Measurements from ENCODE around the gene SORCS3.

SORCS3 gene

DNA sequence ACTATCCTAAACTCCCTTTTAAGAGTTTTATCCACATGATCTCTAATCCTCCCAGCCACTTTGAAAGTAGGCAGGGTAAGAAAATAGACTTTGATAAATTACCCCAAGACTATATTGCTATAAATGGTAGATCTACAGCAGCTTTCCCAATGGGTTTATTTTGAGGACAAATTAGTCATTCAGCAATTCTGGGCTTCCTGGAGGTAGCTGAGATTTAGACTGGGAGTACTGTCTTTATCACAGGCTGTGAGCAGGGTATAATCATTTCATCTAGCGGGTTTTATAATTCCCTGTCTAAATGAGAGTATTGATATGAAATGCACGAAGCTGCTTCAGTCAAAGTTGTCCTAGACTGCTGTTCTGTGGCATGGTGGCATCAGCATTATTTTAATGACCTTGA lies 279.4 kb downstream of the SORCS3 start:
- DNase-seq (ENCODE audit: low read depth), result no peak

DNA sequence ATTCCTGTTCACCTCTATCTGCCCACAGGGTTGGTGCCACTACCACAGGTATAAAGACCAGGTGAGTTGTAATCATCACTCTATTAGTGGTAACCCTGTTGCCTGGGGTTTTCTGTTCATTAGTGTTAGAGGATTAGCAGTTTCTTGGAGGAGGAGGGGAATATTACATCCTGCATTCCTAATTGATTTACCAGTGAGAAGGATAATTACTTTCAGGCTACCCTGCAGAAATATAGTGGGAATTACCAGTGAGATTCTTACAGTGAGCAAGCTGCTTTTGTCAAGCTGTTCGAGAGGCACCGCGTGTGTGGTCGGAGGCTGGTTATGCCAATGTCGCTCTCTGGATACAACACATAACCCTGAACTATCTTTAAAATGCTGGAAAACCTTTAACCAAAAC lies 280.7 kb downstream of the SORCS3 start:
- DNase-seq (ENCODE audit: low read depth), result no peak

DNA sequence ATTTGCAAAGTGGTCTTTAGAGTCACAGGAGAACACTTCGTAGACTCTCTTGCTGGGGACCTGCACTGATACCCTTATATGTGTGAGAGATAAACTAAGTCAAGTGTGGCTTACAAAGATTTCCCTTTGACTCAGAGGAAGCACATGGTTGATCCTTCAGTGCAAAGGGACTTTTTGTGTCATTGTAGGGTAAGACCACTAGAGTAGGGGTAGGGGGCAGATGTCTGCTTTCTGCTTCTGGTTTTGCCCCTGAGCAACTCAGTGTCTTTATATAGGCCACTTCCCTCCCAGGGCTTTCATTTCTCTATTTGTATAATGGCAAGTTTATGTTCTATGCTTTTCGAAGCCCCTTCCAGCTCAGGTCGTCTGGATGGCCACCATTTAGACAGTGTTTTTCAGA lies 281.7 kb downstream of the SORCS3 start:
- DNase-seq (ENCODE audit: low read depth), result no peak

DNA sequence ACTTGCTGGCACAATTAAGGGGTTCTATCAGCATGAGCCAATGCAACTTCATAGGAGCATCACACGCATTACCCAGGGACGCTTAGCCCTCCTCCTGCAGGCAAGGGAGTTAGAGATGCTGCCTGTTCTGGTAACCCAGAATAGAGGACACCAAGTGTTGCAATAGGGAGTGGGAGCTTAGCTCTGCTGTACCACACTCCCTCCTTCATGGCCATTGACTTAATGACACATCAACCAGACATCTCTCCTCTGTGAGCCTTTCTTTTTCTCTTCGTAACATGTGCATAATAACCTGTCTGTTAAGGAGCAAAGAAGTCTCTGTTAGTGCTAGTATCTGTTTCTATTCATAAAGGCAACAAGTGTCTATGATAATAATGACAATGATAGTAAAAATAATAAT lies 282.4 kb downstream of the SORCS3 start:
- no peak for DNase-seq (ENCODE audit: low read depth)

DNA sequence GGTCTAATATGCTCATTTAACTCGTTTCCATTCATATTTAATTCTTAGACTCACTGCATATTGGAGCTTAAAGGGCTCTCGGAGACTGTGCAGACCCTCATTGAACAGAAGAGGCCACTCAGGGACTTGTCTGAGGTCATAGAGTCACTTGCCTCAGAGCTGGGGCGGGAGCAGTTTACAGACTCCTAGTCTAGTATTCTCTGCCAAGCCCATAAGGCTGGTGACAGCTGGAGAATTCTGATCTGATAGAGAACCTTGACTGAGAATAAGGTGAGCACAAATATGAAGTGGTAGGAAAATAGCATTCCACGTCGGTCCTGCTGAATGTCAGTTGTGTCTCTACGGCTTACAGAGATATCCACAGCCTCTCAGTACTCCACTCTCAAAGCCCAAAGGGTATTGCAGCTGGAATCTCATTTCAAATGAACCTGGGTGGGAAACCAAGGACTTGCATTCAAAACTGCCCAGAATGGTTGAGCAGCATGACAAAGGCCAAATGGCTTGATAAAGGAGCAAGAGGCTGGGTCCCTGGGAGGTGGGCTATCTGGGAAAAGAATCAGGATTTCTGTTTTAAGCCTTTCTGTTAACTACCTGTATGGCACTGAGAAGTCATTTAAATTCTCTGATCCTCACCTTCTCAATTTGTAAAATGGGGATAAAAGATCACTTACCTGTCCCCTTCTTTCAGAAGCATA lies 283.2 kb downstream of the SORCS3 start:
- no peak for DNase-seq (ENCODE audit: low read depth)

DNA sequence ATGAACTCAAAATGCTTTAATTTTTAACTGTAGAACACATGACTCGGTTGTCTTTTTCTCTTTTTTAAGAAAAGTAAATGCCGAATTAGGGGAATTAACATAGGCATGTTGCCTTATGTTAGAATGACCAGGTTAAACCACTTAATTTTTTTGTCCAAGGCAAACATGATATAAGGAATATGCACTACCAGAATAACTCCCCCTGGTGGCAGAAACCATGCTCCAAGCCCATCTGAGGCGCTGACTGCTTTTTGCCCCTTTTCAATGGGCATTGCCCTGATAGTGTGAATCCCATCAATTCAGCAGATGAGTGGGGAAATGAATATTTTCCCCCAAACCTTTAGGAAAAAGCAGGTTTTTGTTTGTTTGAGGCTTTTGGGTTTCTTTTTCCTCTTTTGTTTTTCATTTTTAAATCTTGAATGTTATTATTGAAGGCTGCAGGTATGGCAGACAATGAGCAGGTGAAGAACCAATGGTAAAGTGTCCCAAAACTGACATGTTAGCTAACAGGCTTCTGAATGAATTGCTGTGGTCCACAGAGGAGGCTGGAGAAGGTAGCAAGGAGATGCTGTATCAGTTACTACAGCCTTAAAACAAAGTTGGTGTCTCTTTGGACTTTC lies 284.3 kb downstream of the SORCS3 start:
- DNase-seq (ENCODE audit: low read depth), result peak; percentile 20

DNA sequence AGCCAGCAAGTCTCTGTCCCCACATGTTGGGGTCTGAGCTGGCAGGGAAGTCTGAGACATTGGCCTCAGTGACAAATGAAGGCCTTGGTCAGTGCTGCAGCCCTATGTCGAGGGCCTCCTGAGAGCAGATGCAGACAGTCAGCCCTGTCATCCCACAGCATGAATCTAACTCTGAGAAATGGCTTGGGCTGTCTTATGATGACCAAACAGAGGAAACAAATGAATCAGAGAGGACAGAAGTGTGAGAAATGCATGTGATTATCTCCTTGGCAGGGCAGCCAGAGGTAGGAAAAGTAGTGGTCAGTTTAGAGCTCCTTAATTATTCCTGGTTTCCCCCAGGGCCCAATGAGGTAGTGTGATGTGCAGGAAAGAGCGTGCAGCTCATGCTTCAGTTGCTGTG lies 287.6 kb downstream of the SORCS3 start:
- DNase-seq (ENCODE audit: low read depth), result no peak

DNA sequence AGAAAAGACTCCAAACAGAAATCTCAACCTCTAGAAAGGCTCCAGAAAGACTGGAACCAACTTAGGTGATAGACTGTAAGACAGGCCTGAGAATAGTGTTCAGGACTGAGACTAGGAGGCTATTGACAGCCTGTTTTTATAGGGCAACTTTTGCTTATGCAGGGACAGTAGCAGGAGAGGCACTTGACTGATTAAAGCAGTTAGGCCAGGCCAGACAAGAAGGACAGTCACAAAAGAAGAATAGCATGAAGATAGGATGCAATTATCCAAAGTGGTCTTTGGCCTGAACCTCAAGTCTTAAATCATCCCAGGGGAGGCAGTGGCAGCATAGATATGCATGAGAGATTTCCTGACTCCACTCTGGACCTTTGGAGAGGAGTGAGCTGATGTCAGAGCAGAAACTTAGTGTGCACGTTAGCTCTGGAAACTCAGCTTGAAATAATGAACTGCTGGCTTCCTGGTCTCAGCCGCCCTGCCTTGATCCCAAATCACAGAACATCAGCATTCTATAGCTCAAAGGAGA lies 290.6 kb downstream of the SORCS3 start:
- DNase-seq (ENCODE audit: low read depth), result no peak

DNA sequence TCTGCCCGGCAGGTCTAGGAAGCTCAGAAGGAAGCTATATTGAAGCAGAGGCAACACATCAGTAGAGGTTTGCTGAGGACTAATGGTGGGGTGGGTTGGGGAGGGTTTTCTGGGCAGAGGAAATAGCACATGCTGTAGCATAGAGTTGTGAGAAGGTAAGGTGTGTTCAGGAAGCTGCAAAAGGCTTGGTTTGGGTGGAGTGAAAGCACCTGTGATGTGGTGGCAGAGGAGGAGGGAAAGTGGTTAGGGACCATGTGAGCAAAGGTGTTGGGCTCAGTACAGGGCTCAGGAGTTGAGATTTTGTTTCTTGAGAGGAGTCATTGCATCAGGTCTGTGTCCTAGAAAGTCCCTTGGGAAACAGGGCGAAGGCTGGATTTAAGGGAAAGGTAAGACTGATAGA lies 294.6 kb downstream of the SORCS3 start:
- DNase-seq (ENCODE audit: low read depth), result no peak

DNA sequence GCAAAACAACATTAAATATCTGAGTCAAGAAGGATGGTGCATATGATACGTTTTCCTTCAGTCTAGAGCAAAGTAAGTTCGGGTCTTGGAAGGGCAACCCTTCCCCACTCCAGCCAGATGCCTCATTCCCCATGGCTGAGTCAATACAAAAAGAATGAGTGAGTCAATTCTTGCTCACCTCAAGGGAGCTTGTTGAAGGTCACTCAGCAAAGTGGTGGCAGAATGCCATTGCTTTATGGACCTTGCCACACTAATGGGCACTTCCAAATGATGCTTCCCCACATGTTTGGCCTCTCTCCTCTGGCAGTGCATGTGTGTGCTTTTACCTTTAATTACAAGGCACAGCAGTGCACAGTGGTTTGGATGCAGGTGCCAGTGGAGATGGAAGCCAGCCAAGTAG lies 296.5 kb downstream of the SORCS3 start:
- no peak for DNase-seq (ENCODE audit: low read depth)

DNA sequence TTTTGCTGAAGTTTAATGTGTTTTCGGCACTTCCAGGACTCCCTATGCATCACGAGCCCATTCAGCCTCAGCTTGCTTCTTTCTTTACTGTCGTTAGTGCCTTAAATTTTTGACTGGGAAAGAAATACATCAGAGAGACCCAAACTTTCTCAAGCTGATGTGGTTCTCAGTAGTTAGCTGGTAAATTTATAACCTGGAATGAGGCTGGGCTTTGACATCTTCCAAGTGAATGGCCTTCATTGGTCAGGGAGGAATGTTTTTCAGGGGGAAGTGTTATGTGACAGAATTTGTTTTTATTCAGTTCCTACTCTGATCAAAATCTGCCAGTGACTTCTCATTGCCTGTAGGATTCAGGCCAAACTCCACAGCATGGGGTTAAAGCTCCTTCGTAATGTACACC lies 296.9 kb downstream of the SORCS3 start:
- DNase-seq (ENCODE audit: low read depth), result no peak

DNA sequence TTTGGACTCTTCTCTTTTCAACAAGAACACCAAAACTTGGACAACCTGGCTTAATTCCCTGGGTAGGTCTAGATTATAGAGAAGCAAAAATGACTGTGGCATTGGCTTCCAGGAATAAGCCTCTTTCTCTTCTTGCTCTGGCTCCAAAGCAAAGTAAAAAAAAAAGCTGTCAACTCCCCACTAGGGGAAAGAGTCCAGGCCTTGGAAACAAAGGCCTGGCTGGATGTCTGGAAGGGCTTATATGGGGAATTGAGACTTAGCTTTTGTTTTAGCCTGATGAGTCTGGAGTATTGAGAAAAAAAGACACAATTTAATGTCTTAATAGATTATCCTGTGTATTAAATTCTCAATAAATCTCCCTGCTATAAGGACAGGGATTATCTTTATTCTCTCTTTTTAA lies 300.6 kb downstream of the SORCS3 start:
- DNase-seq (ENCODE audit: low read depth), result no peak

DNA sequence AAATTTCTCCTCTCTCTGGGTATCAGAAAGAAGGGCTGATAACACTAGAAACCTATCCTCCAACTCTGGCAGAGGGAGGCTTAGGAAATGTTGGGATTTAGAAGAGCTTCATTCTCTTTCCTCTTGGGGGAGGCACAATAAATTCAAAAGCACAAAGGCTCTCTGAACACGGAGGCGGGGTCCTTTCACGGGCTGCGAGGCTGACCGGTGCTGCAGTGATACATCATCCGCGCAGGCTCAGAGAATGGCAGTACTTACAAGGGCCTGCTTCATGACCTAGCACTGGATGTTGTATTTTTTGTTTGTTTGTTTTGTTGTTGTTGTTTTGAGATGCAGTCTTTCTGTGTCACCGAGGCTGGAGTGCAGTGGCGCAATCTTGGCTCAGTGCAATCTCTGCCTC lies 306.2 kb downstream of the SORCS3 start:
- no peak for DNase-seq (ENCODE audit: low read depth)

DNA sequence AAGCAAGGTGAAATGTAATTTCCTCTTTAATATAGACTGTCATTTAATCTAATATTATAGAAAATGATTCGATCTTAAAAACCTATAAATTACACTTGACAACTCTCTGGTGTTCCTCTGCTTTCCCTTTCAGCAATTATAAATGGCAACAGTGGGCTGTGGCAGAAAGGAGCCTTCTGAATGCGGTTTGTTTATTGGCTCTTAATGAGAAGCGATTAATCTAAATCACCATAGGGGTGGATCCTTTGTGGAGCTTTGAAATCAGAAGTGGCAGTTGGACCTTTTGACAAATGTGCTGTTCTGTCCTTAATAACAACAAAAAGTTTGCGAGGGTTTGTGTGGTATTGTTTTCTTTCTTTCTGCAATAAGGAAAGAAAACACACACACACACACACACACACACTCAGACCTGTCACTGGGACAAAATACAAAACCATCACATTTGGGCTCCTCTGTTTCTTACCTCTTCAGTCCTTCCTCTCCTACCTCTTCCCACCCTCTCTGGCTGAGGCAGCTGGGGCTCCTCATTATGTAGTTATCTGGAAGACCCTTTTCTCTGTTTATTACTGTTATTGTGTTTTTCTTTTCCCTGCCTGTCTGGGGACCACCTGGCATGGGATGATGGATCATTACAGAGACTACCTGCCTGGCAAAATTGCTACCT lies 316.2 kb downstream of the SORCS3 start:
- DNase-seq (ENCODE audit: low read depth), result no peak

DNA sequence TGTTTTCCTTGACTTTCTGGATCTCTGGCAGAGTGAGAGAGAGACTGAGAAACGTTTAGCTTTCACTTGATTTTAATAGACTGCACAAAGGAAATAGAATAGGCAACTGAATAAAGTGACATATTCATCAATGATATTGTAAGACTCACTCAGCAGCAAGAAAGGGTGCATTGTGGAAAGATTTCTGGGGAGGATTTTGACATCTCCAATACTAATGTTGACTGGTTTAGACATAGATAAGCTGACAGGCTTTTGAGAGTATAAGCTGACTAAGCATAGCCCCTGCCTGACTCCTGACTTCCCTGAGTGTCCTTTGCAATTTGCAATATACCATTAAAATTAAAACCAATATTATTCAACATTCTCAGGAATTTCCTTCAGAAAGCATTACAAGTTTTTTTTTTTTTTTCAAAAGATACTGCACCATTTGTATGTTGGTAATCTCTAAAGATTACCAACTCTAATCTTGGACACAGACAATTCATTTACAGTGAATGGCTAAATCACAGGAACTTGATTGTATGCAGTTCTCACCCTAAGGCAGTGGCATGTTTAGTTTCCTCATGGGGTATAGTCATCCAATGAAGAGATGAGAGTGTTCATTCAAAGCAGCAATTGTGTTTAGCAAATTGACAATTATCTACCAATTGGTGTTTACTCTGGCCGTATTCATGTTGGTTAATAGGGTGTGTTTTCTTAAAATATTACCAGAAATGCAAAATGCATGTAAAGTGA lies 325.6 kb downstream of the SORCS3 start:
- no peak for DNase-seq (ENCODE audit: low read depth)

DNA sequence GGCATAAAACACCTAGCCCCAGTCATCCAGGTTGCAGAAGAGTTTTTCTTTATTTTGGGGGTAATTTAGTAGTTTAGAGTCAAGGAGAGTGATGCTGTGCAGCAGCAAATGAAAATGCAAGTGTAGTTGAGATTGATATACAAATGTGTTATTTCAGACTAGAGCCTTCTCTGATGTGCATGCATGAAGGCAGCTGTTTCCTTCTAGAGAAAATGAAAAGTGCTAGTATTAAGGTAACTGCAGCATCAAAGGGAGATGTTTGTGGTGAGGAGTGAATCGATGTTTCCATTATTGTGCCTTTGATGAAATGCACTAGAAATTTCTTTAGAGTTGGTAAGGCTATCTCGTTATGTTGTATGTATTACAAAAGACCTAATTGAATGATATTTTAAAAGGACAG lies 339.3 kb downstream of the SORCS3 start:
- DNase-seq (ENCODE audit: low read depth), result no peak

DNA sequence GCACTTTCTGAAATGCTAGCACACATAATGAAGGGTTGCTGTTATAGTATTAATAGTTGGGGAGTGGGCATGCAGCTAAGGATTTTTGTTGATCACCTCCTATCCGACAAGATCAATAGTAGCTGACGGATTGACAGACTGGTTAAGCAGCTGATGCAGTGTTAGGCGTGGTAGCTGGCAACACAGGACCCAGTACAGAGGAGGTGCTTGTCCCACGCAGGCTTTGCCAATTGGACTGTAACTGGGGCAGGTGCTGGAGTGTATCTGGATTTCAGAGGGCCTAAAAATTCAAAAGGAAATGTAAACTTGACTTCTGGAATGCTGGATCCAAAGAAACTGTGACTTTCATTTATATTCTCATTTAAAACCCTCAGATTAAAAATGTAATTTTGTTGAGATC lies 340.9 kb downstream of the SORCS3 start:
- no peak for DNase-seq (ENCODE audit: low read depth)

DNA sequence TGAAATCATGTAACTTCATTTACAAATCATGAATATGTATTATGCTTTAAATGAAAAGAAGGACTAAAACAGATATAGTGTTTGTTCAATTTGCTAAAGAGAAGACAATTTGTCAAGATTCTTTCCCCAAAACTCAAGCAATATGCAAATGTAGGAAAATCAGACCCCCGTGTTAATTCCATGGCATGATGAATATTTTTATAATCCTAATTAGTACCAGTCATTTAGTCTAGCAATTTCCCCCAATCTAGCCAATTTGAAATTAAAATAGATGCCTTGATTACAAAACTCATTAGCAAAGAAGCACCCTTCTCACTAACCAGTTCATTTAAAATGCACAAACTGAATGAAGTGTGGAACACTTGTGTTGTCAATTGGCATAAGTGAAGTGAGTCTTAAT lies 347.6 kb downstream of the SORCS3 start:
- no peak for DNase-seq (ENCODE audit: low read depth)

DNA sequence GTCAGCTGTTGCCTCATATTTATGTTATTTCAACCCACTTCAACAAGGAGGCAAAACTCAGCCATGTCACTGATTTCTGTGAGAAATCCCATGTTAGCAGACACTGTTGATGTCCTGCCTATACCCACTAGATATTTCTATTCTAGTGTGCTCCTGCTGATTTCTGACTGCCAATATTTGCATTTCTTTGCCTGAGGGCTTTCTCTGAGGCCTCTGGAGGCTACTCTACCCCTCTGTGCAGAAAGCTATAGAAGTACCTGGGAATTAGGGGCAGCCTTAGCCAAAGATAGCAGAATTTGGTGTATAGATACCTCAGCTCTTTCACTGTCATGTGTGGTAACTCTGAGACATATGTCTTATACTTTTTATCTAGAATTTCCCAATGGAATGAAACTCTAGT lies 348.8 kb downstream of the SORCS3 start:
- DNase-seq (ENCODE audit: low read depth), result no peak

DNA sequence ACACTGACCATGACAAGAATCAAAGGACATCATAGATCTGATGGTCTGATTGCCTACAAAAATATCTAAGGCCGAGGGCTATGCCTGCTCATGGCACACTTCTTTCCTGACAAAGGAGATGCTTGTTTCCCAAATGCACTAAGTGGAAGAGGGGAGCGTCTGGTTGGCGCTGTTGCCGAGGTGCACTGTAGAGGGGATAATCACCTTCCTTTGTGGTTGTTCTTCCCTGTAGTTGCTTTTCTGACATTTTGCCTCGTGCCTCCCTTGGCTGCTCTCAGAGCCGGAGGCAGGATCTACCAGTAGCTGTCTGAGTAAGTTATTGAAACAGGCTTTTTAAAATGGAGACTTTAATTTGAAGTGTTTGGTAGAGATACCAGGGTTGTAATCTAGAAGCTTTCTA lies 352.0 kb downstream of the SORCS3 start:
- DNase-seq (ENCODE audit: low read depth), result no peak

DNA sequence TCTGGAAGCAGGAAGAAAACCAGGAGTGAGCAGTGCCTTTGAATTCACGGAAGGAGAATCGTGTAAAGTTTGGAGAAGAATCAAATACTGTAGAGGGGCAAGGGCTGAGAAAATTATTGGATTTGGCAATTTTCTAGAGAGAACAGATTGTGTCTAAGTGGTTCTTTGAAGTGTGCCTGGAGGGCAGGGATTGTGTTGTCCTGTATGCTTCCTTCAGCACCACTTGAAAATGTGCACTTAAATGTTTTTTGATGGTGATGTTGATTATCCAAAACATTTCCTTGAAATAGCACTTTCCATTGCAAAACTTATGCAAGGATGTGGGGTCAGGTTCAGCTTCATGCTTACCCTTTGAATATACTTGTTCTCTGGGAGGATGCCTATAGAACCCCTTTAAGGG lies 360.2 kb downstream of the SORCS3 start:
- no peak for DNase-seq (ENCODE audit: low read depth)

DNA sequence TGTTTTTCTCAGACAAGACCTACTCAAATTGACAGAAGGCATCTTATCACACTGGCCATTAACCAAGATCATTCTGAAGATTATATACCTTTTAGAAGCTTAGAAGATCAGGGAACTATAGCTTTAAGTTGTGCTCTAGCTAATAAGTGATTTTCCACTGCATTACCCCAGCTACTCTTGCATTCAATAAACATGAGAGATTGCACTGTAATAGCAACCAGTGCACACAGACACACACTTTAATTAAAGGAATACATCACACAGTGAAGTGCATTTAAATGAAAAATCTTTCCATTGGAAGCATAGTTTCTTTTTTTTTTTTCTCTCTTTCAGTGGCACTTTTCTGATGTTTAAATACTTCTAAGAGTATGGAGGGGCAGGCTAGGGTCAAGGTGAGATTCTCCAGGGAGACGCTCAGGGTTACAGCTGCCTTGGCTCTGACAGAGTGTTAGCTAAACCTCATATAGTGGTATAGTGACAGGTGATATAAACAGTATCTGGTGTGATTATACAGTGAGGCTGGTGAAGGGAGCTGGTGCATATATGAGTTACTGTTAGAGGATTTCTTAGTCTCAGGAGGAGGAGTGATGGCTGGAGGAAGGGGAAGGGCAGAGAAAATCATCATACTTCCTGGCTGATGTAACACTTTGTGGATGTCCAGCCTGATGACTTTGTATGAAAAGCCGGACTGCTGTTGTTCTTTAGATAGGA lies 369.5 kb downstream of the SORCS3 start:
- DNase-seq (ENCODE audit: low read depth), result no peak

All from CMK (cell line).